DMS153 treated with DMSO at 0.1 percent for 48 hours (cell line): ENCODE data around the gene RPS6KA5.
A peak's percentile ranks its signal among the peaks of the same experiment; 100 is the strongest.
"Not testable (repeated sequence)": the region's sequence is repeated elsewhere in the genome, so short reads cannot be mapped to it uniquely, and the experiment has no call there.

Experiments used
- DNase-seq: peaks from one replicate; lab custom pipeline; 2025; ENCODE audit not compliant: unreplicated experiment; lab: John Stamatoyannopoulos, UW

RPS6KA5 gene

GRCh38 chr14:90838531-90838930, 221.9 kb downstream of the RPS6KA5 start:
- DNase-seq, result not testable (repeated sequence)

- DNase-seq, result no peak
Measured at GRCh38 chr14:90837355-90837754, 223.1 kb downstream of the RPS6KA5 start.

GRCh38 chr14:90836692-90837063, 223.8 kb downstream of the RPS6KA5 start:
- DNase-seq, result no peak

GRCh38 chr14:90831821-90832220, 228.6 kb downstream of the RPS6KA5 start:
- DNase-seq, result no peak

- no peak for DNase-seq
Measured at GRCh38 chr14:90830931-90831701, 229.3 kb downstream of the RPS6KA5 start.

GRCh38 chr14:90829677-90830076, 230.8 kb downstream of the RPS6KA5 start:
- DNase-seq, result no peak

- DNase-seq, result no peak
Measured at GRCh38 chr14:90828642-90829487, 231.6 kb downstream of the RPS6KA5 start.

- peak; percentile 85 for DNase-seq
Measured at GRCh38 chr14:90827919-90828610, 232.4 kb downstream of the RPS6KA5 start.

- DNase-seq, result not testable (repeated sequence)
Measured at GRCh38 chr14:90823542-90823941, 236.9 kb downstream of the RPS6KA5 start.

- DNase-seq, result no peak
Measured at GRCh38 chr14:90820958-90821357, 239.5 kb downstream of the RPS6KA5 start.

GRCh38 chr14:90819734-90820393, 240.6 kb downstream of the RPS6KA5 start:
- DNase-seq, result no peak

GRCh38 chr14:90818715-90819114, 241.7 kb downstream of the RPS6KA5 start:
- no peak for DNase-seq

GRCh38 chr14:90816681-90817436, 243.6 kb downstream of the RPS6KA5 start:
- no peak for DNase-seq

GRCh38 chr14:90815822-90816662, 244.4 kb downstream of the RPS6KA5 start, which contains the start of gene TTC7B:
Gene TTC7B, minus strand, starts transcription at chr14:90816430. Its CDS starts 135 bp downstream, at chr14:90816295.
- DNase-seq, result peak; percentile 7

- DNase-seq, result no peak
Measured at GRCh38 chr14:90815572-90815821, 244.9 kb downstream of the RPS6KA5 start.

GRCh38 chr14:90814806-90815571, 245.5 kb downstream of the RPS6KA5 start:
- no peak for DNase-seq

GRCh38 chr14:90813442-90813841, 247.0 kb downstream of the RPS6KA5 start:
- no peak for DNase-seq

GRCh38 chr14:90812109-90812508, 248.3 kb downstream of the RPS6KA5 start:
- no peak for DNase-seq

GRCh38 chr14:90811641-90812040, 248.8 kb downstream of the RPS6KA5 start:
- DNase-seq, result no peak
